GM19023 (cell line): Measurements from ENCODE around the gene IGFBP4.

Experiments
- ATAC-seq: cut with Tn5 transposase; IDR thresholded peaks from one replicate; pipeline ENCODE4 v1.9.1; 2021; ENCODE audit warnings: mild to moderate bottlenecking, moderate library complexity; ENCODE audit not compliant: unreplicated experiment

Gene IGFBP4

DNA sequence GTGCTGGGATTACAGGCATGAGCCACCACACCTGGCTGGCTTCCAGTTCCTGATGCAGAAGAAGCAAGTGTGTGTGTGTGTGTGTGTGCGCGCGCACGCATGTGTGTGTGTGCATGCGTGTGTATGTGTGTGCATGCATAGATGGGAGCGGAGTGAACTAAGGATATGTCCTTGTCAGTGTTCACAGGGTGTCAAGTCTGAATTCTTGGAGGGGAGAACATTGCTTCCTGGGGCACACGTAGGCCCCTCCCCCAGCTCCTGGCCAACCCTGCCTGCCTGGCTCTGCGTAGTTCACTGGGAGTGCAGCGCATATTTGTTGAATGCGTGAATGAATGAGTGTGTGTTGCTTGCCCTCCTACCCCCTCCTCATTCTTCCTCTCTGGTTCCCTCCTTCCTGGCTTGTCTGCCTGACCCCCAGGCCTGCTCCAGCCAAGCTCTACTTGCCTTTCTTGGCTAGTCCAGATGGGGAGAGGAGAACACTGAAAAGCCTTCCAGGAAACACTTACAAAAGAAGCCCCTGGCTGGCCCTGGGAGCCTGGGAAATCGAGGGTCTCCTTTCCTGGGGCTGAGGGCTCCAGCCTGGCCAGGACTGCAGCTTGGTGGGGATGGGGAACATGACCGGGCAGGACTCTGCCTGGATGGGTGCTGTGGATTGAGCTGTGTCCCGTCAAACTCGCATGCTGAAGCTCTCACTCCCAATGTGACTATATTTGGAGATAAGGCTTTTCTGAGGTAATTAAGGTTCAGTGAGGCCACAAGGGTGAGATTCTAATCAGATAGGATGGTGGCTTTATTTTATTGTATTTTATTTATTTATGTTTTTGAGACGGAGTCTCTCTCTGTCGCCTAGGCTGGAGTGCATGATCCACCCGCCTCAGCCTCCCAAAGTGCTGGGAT lies 27.9 kb downstream of the IGFBP4 start:
- ATAC-seq, result no peak

GRCh38 chr17:40471846-40472732 lies 28.8 kb downstream of the IGFBP4 start:
- ATAC-seq, result no peak

DNA sequence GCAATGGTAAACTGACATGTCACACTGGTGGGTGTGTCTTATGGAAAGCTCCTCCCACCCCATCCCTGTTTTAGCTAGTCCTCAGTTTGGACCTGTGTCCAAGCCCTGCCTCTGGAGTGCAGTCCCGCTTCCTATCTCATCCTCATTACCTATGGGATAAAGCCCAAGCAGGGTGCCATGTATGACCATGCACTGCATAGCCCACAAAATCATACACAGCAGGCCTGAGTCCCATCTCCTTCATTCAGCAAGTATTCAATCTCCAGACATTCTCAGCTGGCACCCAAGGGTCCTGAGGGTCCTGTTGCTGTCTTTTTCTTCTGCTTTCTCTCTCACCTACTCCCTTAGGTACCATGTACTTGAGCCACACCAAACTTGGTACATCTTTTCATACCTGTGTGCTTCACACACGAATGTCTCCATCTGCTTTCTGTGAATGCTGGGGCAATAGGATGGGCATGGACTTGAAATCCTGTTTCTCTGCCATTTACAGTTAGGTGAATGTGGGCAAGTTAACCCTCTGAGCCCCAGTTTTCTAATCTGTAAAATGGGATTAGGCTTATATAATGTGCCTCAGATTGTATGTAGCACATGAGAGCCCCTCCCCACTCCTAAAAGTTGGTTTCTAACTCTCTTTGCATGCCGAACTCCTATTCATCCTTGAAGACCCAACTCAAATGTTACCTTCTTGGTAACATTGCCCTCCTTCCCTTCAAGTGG lies 29.6 kb downstream of the IGFBP4 start:
- no peak for ATAC-seq

GRCh38 chr17:40473573-40474365 lies 30.5 kb downstream of the IGFBP4 start:
- ATAC-seq, result no peak

GRCh38 chr17:40474419-40475002 lies 31.3 kb downstream of the IGFBP4 start:
- ATAC-seq, result no peak

- ATAC-seq, result no peak
Measured at GRCh38 chr17:40475234-40475908, 32.1 kb downstream of the IGFBP4 start.

DNA sequence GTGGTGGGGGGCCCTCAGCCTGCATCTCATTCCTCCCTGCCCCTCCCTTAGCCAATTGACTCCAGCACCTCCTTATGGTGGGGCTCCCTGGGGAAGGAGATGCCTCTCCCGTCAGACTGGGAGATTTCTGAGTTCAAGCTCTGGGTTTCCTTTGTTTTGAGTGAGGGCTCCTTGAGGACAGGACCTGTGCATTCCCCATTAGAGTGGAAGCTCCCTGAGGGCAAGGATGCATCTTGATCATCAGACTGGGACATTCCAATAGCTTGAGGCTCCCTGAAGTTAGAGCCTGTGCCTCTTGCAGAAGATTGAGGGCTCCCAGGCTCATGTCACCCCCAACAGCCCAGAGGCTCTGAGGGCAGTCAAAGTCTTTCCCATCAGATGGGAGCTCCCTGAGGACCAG lies 34.5 kb downstream of the IGFBP4 start:
- ATAC-seq, result no peak

GRCh38 chr17:40478486-40478885 lies 35.2 kb downstream of the IGFBP4 start:
- no peak for ATAC-seq

DNA sequence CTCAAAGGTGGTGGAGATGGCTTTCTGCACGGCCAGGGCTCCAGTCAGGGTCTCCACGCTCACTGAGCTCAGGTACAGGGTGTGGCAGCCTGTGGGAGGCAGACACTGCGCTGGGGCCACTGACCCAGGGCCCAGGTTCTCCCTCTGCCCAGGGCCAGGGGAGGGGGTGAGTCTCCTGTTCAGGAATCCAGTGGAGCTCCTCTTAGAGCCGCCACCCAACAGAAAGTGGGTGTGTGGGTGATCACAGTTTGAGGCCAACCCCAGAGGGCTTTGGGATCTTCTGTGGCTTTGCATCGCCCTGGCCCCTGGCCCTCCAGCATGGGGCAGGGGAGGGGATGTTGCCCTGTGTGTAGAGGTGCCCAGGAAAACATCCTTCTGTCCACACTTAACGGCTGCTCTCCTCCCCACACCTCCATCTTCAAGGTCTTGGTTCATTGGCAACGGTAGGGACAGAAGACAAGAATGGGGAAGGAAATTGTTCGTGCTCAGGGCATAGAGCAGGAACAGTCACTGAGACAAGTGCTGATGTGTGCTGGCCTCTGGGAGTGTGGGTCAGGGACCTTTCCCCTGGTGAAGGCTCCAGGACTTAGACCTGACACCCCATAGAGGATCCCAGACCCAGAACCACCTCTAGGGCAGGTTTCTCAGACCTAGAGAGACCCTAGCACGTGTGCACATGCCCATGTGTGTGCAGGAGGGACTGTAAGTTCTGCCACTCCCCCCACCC lies 36.7 kb downstream of the IGFBP4 start:
- no peak for ATAC-seq

DNA sequence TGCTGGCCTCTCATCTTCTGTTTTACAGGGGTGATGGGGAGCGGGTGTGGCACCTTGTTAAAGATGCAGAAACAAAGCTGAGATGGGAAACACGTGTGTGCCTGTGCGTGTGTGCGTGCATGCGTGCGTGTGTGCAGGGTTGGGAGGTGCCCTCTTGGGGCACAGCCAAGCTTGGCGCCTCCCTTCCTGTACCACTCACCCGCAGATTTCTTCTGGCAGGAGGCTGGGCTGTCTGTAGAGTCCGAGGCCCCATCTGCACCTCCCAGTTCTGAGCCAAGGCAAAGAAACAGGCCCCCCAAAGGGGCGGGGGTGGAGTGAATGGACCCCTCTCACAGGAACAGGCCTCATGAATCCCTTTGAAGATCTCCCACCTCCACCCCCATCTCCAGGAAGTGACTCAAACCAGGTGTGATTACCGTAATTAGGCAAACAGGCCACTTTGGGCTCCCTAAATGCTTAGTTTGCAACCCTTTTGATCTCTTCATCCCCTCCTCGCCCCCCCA lies 37.3 kb downstream of the IGFBP4 start:
- ATAC-seq, result no peak

DNA sequence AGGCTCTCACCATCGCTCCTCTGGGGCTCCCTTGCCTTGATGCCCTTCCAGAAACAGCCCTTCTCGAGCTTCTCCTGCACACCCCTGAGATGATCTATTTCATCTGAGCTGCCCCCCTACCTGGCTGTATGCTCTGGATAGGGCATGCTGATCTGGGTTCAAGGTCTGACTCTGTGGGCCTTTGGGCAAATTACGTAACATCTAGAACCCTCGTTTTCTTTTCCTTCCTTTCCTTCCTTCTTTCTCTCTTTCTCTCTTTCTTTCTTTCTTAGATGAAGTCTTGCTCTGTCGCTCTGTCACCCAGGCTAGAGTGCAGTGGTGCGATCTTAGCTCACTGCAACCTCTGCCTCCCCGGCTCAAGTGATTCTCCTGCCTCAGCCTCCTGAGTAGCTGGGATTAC lies 37.9 kb downstream of the IGFBP4 start:
- no peak for ATAC-seq

GRCh38 chr17:40482722-40483121 lies 39.5 kb downstream of the IGFBP4 start:
- ATAC-seq, result no peak

DNA sequence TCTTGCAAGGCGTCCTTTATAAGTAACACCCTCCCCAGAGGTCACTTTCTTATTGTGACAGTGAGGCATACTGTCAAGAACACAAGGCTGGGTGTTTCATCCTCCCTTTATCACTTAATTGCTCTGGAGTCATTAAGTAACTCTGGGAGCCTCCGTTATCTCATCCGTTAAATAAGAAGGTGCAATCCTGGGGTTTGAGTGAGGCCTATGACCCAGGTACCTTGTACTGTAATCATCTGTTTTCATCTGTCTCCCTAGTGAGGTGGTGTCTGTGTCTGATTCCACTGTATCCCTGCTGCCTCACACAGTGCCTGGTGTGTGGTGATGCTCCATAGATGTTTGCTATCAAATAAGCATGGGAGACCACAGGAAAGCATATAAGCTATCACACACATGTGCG lies 40.4 kb downstream of the IGFBP4 start:
- ATAC-seq, result no peak

- no peak for ATAC-seq
Measured at GRCh38 chr17:40484285-40484972, 41.2 kb downstream of the IGFBP4 start.

- ATAC-seq, result no peak
Measured at GRCh38 chr17:40484973-40485530, 41.8 kb downstream of the IGFBP4 start.

DNA sequence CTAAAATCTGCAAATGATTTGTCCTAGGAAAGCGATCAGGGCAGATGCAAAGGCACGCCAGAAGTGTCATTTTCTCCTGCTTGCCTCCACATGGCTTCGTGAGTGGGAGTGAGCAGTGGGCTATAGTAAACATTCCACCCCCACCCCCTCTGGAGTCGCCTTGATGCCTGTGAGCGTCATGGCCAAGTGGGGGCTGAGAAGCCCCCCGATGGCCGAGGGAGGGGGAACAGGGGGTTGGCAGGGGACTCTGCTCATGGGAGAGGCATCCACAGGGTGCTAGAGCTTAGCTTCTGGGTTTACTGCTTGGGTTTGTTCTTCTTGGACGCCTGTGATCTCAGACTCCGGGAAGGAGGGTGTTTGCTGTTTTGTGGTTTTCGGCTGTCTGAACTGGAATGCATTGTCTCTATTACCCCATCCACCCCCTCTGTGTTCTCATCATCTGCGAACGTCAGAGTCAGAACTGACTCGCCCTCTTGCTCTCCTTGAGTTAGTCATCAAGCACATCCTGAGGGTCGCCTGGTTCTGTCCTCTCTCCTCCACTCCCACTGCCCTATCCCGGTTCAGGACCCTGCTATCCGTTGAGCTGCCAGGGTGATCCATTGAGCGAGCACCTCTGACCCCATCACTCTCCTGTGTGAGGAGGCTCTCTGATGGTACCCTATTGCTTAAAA lies 42.7 kb downstream of the IGFBP4 start:
- ATAC-seq, result no peak
